ENCODE results near the gene LHX3.
A peak's percentile ranks its signal among the peaks of the same experiment; 100 is the strongest.
"Not testable (repeated sequence)": the region's sequence is repeated elsewhere in the genome, so short reads cannot be mapped to it uniquely, and the experiment has no call there.

Gene LHX3

GRCh38 chr9:136151214-136151804, 53.6 kb downstream of the LHX3 start:
- DNase-seq, result no peak

- DNase-seq, result not testable (repeated sequence)
These were observed 54.2 kb downstream of the LHX3 start for GRCh38 chr9:136150664-136151213.

GRCh38 chr9:136149853-136150252, 55.1 kb downstream of the LHX3 start:
- DNase-seq, result no peak

GRCh38 chr9:136149337-136149736, 55.6 kb downstream of the LHX3 start:
- no peak for DNase-seq

- DNase-seq, result no peak
These were observed 56.2 kb downstream of the LHX3 start for GRCh38 chr9:136148766-136149165.

GRCh38 chr9:136147890-136148714, 56.8 kb downstream of the LHX3 start:
- peak; percentile 92 for DNase-seq

- peak; percentile 69 for DNase-seq
These were observed 57.7 kb downstream of the LHX3 start for GRCh38 chr9:136147038-136147889.

Measured in NCI-H2171 (cell line).